NCI-H1694 (cell line): ENCODE measurements around the gene DCDC2C.

Experiments
- DNase-seq: peaks from one replicate; lab custom pipeline; 2025; lab: John Stamatoyannopoulos, UW

DCDC2C gene

GRCh38 chr2:3895021-3895420, 191.6 kb downstream of the DCDC2C start:
- no peak for DNase-seq
